Activated T-cell treated with anti-CD3 and anti-CD28 coated beads, Interleukin-2, amount 50 U/mL, for 24 hours (primary cell): ENCODE data around the gene DAW1.

ENCODE experiments used
- DNase-seq: peaks from one replicate; pipeline ENCODE4 v3.0.0-alpha.2; 2020
- H3K27ac Mint-ChIP-seq: 2 replicates; pipeline ENCODE4 v1.8.0; 2020; ENCODE audit warnings: mild to moderate bottlenecking, mixed read lengths
- H3K27me3 Mint-ChIP-seq: 2 replicates; pipeline ENCODE4 v1.8.0; 2020; ENCODE audit warnings: mixed read lengths
- H3K36me3 Mint-ChIP-seq: 2 replicates; pipeline ENCODE4 v1.8.0; 2020; ENCODE audit warnings: low read depth, mixed read lengths
- H3K4me1 Mint-ChIP-seq: 2 replicates; pipeline ENCODE4 v1.8.0; 2020; ENCODE audit warnings: low read depth, mixed read lengths
- H3K4me3 Mint-ChIP-seq: 2 replicates; pipeline ENCODE4 v1.8.0; 2020; ENCODE audit warnings: mild to moderate bottlenecking, moderate library complexity, mixed read lengths
- H3K9me3 Mint-ChIP-seq: 2 replicates; pipeline ENCODE4 v1.8.0; 2020; ENCODE audit warnings: mixed read lengths

DAW1 gene

DNA sequence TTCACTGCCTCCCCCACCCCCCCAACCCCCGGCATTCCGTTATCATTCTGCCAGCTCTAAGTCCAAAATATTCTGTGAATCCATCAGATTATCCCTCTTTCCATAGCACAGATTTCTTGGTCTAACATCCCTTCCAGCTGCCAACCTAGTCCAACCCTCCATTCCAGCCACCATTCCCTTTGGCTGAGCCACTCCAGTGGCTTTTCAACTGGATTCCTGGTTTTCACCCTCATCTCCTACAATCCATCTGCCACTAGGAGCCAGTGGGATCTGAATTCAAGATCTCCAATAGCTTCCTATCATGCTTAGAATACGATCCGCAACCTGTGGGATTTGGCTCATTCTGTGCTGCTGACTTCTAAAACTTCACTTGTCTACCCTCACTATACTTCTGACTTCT, 1.2 kb downstream of the DAW1 start:
- no peak for DNase-seq
- H3K27me3 Mint-ChIP-seq = peaks cover 40% of the 10 kb centered on the region
- no peaks in the 10 kb centered on the region for H3K36me3 Mint-ChIP-seq
- no peaks in the 10 kb centered on the region for H3K9me3 Mint-ChIP-seq
- no peak overlapping the region for H3K27ac Mint-ChIP-seq
- H3K4me1 Mint-ChIP-seq = no peaks in the 10 kb centered on the region
- H3K4me3 Mint-ChIP-seq = no peak overlapping the region

DNA sequence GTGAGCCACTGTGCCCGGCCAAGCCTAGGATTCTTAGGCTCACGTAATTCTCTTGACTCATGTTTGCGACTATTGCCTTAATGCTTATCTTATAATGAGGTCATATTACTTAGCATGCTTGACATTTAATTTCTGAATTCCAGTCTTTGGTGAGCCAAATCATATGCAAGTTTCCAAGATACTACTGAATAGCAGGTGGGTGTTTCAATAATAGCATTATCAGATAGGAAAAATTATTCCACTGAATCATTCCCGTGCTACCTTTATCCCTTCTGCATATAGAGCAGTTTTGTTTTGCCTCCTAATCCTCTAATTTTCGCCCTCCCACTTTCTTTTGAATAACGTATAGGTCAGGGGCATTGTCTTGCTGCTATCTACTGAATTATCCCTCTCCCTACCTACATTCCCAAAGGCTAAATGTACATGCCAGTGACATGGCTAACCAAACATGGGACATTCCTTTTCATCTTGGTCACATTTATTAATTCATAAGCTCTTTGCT, 4.9 kb downstream of the DAW1 start:
- Mint-ChIP-seq H3K4me3 (no peak overlapping the region), H3K27me3 (peaks cover 23% of the 10 kb centered on the region), H3K4me1 (no peaks in the 10 kb centered on the region), H3K9me3 (no peaks in the 10 kb centered on the region), H3K36me3 (no peaks in the 10 kb centered on the region), H3K27ac (no peak overlapping the region)
- DNase-seq = no peak

DNA sequence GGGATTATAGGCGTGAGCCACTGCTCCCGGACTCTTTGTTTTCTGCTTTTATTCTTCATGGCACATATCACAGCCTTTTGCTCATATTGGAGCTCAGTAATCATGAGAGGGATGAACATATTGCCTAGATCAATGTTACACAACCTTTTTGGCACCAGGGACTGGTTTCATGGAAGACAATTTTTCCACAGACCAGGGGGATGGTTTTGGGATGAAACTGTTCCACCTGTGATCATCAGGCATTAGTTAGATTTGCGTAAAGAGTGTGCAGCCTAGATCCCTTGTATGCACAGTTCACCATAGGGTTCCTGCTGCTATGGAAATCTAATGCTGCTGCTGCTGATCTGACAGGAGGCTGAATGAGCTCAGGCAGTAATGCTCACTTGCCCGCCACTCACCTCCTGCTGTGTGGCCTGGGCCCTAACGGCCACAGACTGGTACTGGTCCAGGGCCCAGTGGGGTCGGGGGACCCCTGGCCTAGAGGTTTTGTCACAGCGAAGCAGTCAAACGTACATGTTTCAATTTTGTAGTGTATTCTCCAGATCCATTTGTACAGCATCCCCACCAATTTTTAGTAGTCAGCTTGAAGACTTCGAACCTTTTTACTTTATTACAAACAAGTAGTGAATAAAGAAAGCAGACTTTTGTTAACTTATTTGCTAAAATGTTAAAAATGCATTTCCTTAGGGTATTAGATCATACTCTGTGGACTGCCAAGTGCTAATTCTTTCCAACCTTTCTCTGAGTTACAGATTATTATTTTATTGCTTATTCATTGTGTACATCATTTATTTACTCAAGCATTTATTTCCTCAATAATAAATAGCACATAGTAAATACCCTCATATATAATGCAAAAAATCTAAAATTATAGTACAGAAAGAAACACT, 6.2 kb downstream of the DAW1 start:
- Mint-ChIP-seq H3K4me1 (no peaks in the 10 kb centered on the region), H3K9me3 (no peaks in the 10 kb centered on the region), H3K36me3 (no peaks in the 10 kb centered on the region), H3K27ac (no peak overlapping the region), H3K4me3 (no peak overlapping the region), H3K27me3 (peaks cover 19% of the 10 kb centered on the region)
- DNase-seq = no peak

DNA sequence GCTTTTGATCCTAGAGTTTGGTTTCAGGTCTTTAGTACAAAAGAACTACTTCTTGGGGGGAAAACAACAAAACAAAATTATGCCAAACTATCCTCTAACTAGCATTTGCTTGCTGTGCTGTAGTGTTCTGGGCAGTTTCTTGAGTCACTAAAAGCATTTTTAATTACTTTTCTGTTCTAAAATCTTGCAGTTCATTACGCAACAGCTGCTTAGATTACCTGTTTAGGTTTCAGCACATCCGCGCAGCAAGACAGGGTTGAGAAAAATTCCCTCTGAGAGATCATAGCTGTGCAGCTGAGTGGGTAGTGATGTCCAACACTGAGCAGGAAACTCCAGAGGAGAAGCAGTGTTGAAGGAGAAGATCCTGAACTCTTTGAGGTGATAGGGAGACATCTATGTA, 9.0 kb downstream of the DAW1 start:
- no peak for DNase-seq
- H3K27me3 Mint-ChIP-seq = peaks cover 8% of the 10 kb centered on the region
- H3K4me3 Mint-ChIP-seq = no peak overlapping the region
- no peaks in the 10 kb centered on the region for H3K4me1 Mint-ChIP-seq
- H3K9me3 Mint-ChIP-seq = no peaks in the 10 kb centered on the region
- no peaks in the 10 kb centered on the region for H3K36me3 Mint-ChIP-seq
- H3K27ac Mint-ChIP-seq = no peak overlapping the region

DNA sequence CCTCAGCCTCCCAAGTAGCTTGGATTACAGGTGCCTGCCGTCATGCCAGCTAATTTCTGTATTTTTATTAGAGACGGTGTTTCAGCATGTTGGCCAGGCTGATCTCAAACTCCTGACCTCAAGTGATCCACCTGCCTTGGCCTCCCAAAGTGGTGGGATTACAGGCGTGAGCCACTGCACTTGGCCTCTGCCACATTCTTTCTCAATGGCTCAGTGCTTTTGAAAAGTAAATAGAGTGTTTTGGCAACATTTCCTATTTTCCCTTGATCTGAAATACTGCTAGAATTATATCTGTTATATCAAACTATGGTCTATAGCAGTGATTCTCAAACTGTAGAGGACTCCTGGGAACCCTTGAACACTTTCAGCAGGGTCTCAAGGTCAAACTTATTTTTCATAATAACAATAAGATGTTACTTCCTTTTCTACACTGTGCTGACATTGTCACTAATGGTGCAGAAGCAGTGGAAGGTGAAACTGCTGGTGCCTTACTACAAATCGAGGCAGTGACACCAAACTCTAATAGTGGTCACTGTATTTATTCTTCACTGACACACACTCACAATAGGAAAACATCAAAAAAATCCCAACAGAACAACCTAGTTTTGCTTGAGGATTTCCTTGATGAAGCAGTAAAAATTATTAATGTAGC, 10.6 kb downstream of the DAW1 start:
- H3K27me3 Mint-ChIP-seq = peaks cover 5% of the 10 kb centered on the region
- no peak overlapping the region for H3K27ac Mint-ChIP-seq
- no peaks in the 10 kb centered on the region for H3K9me3 Mint-ChIP-seq
- DNase-seq = no peak
- H3K4me1 Mint-ChIP-seq = no peaks in the 10 kb centered on the region
- H3K4me3 Mint-ChIP-seq = no peak overlapping the region
- no peaks in the 10 kb centered on the region for H3K36me3 Mint-ChIP-seq

DNA sequence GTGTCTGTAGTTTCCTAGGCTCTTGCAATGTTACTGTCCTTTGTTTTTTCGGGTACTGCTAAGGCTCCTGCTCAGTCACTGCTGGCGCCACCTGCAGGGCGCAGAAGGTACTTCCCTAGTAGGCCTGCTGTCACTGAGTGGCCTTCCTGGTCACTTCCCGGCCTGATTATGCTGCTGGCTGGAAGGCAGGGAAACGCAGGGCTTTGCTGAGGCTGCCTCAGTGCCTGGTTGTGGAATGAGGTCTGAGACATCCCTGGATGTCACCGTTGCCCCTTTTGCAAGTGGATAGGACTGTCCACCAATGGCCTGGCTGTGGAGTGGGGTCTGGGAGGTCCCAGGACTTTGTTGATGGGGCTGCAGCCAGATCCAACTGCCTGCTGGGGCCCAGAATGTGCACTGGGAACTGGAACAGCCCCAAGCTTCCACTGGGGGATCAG, 13.1 kb downstream of the DAW1 start:
- peak; percentile 70 for DNase-seq
- no peak overlapping the region for H3K4me3 Mint-ChIP-seq
- no peaks in the 10 kb centered on the region for H3K9me3 Mint-ChIP-seq
- no peaks in the 10 kb centered on the region for H3K4me1 Mint-ChIP-seq
- peaks cover 5% of the 10 kb centered on the region for H3K27me3 Mint-ChIP-seq
- H3K27ac Mint-ChIP-seq = no peak overlapping the region
- no peaks in the 10 kb centered on the region for H3K36me3 Mint-ChIP-seq

DNA sequence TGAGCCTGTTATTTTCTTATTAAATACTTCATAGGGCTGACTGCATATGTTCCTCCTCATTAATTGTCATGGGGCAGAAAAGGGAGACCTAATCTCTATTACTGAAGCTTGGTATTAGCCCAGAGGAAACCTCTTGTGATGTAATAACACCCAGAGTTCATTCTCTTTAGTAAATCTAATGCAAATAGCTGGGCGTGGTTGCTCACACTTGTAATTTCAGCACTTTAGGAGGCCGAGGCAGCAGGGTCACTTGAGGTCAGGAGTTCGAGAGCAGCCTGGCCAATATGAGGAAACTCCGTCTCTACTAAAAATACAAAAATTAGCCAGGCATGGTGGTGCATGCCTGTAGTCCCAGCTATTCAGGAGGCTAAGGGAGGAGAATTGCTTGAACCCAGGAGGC, 14.7 kb downstream of the DAW1 start:
- Mint-ChIP-seq H3K4me1 (no peaks in the 10 kb centered on the region), H3K36me3 (no peaks in the 10 kb centered on the region), H3K27me3 (peaks cover 5% of the 10 kb centered on the region), H3K4me3 (no peak overlapping the region), H3K9me3 (no peaks in the 10 kb centered on the region), H3K27ac (no peak overlapping the region)
- DNase-seq = no peak

DNA sequence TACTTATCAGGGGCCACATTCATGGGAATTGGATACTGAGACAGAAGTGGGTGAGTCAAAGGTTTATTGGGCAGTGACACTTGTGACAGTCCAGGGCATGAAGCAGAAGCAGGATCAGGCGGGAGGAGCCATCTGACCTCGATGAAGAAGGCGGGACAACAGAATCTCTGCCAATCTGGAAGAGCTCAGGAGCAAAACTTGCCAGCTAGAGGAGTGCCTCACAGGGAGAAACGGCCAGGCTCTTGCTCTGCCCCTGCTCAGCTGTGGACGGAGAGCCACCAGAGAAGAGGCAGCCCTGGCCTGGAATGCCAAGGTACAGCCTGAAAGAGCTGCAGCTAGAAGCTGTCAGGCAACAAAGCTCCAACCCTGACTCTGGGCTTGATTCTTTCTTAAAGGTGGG, 16.9 kb downstream of the DAW1 start:
- Mint-ChIP-seq H3K36me3 (no peaks in the 10 kb centered on the region), H3K4me1 (no peaks in the 10 kb centered on the region), H3K9me3 (no peaks in the 10 kb centered on the region), H3K4me3 (no peak overlapping the region), H3K27ac (no peak overlapping the region), H3K27me3 (peaks cover 6% of the 10 kb centered on the region)
- DNase-seq = no peak

DNA sequence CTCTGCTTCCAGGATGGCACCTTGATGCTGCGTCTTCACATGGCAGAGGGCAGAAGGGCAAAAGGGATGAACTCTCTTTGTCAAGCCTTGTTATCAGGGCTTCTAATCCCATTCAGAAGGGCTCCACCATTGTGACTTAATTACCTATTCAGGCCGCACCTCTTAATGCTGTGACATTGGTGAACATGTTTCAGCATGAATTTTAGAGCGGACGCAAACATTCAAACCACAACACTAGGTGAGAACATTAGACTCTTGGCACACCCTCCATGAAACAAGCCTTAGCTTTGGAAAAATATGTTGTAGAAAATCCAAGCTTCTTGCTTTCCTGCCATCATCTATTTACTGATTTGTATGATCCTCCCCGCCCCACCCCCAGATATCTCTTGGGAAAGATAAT, 17.9 kb downstream of the DAW1 start:
- DNase-seq = no peak

DNA sequence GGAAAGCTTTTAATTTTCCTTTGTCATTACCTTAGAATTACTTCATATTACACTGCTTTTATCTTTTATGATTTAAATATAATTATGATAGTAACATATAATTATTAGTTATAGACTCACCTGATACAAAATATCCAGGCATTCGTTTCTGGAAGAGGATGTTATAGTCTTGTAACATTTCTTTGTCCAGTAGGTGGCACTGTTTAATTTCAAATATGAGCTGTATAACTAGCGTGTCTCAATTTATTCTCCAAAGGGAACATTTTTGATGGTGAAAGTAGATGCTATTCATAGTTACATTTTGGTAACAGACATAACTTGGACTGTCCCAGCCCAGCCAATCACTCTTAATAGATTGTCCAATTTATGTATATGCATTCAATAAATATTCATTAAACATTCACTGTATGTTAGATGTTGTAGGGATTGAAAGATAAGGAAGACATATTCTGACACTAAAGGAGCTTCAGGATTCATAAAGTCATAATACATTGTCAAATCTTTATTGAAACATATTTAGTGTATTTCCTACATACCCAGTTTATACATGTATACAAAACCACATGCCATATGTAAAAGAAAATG, 19.2 kb downstream of the DAW1 start:
- Mint-ChIP-seq H3K27ac (no peak overlapping the region), H3K4me1 (no peaks in the 10 kb centered on the region), H3K27me3 (peaks cover 2% of the 10 kb centered on the region), H3K9me3 (no peaks in the 10 kb centered on the region), H3K4me3 (no peak overlapping the region), H3K36me3 (no peaks in the 10 kb centered on the region)
- no peak for DNase-seq

More for the DNA sequence above, 17.9 kb downstream of the DAW1 start:
- Mint-ChIP-seq H3K4me1 (no peaks in the 10 kb centered on the region), H3K36me3 (no peaks in the 10 kb centered on the region), H3K4me3 (no peak overlapping the region), H3K27me3 (peaks cover 5% of the 10 kb centered on the region), H3K27ac (no peak overlapping the region), H3K9me3 (no peaks in the 10 kb centered on the region)

DNA sequence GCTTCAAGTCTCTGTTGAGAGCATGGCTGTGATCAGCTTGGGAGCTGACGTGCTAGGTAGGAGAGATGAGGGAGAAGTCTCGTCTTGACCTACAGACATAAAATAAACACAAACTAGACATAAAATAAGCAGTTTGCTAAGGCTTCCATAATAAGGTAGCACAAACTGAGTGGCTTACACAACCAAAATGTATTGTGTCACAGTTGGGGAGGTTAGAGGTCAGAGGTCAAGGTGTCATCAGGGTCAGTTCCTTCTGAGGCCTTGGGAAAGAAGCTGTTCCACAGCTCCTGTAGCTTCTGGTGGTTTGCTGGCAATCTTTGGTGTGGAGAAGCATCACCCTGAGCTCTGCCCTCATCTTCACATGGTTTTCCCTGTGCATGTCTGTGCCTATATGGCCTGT, 20.2 kb downstream of the DAW1 start:
- no peak overlapping the region for H3K27ac Mint-ChIP-seq
- H3K9me3 Mint-ChIP-seq = no peaks in the 10 kb centered on the region
- H3K27me3 Mint-ChIP-seq = peaks cover 2% of the 10 kb centered on the region
- DNase-seq = no peak
- no peaks in the 10 kb centered on the region for H3K36me3 Mint-ChIP-seq
- H3K4me3 Mint-ChIP-seq = no peak overlapping the region
- H3K4me1 Mint-ChIP-seq = no peaks in the 10 kb centered on the region

DNA sequence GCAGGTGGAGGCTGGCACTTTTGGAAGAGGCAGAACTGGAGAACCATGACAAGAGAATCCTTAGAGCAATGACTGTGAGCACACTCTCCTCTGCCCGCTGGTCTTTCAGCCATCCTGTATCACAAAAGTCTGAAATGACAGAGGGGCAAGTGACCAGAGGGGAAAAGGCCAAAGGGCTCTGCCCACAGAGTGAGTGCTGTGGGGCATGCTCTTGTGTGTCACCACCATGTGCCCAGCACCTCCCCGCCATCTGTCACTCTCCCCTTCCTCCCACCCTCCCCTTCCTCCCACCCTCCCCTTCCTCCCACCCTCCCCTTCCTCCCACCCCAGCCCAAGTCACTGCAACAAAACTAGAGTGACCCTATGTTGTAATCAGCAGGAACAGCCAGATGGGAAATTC, 31.9 kb downstream of the DAW1 start:
- H3K4me1 Mint-ChIP-seq = no peaks in the 10 kb centered on the region
- no peak overlapping the region for H3K4me3 Mint-ChIP-seq
- no peak for DNase-seq

DNA sequence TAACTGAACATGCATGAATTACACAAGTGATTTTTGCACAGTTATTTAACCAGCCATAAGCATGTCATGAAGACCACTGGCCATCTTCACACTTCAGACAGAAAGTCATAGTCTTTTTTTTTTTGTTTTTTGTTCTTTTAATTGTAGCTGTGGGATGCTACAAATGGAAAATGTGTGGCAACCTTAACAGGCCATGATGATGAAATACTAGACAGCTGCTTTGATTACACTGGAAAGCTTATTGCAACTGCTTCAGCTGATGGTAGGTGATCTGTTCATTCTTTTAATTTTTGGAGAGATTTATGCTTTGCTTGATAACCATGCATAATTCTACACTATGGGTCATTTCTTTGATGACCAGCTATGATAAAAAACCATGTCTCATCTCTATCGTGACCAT, 35.6 kb downstream of the DAW1 start:
- Mint-ChIP-seq H3K27ac (no peak overlapping the region), H3K9me3 (no peaks in the 10 kb centered on the region), H3K4me1 (no peaks in the 10 kb centered on the region), H3K4me3 (no peak overlapping the region), H3K27me3 (no peaks in the 10 kb centered on the region), H3K36me3 (no peaks in the 10 kb centered on the region)
- DNase-seq = no peak

More for the DNA sequence above, 31.9 kb downstream of the DAW1 start:
- no peaks in the 10 kb centered on the region for H3K9me3 Mint-ChIP-seq
- H3K36me3 Mint-ChIP-seq = no peaks in the 10 kb centered on the region
- no peaks in the 10 kb centered on the region for H3K27me3 Mint-ChIP-seq
- no peak overlapping the region for H3K27ac Mint-ChIP-seq

DNA sequence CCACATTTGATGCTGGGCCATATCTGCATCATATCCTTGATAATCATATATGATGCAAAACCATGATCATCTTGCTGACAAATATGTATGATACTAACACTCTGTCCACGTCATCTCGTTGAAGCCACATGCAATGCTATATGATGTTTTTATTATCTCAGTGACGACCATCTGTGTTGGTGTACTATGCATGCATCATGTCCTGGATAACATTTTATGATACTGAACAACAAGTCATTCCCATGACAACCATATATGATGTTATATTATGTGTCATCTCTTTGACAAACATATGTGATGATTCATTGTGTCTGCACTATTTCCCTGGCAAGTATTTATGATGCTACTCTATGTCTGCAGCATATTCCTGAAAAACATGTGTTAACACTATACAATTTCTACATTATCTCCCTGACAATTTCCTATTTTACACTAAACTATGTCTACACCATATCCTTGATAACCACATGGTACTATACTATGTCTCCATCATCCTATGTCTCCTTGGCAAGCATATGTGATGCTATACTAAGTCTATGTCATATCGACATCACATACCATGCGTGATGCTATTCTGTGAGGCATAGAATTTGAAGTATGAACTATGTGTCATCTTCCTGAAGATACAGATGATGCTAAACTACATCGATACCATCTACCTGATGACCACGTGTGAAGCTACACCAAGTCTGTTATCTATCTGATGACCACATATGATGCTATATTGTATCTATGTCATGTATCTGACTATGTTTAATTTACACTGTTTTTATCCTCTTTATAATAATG, 37.0 kb downstream of the DAW1 start:
- Mint-ChIP-seq H3K4me3 (no peak overlapping the region), H3K27me3 (no peaks in the 10 kb centered on the region), H3K4me1 (no peaks in the 10 kb centered on the region), H3K27ac (no peak overlapping the region), H3K36me3 (no peaks in the 10 kb centered on the region), H3K9me3 (no peaks in the 10 kb centered on the region)
- DNase-seq = no peak
